Subcutaneous abdominal adipose tissue (tissue), 5 donors: Measurements from ENCODE around the gene FARP1.

Source experiments
- H3K27ac ChIP-seq: one replicate; pipeline ENCODE4 v1.7.0; 2013; ENCODE audit warnings: low read depth, mild to moderate bottlenecking, inconsistent platforms, low read length, moderate library complexity
- H3K27me3 ChIP-seq, 5 donors: one replicate each; pipeline ENCODE4 v1.7.0; 2013; ENCODE audit warnings: low read length in 5 of 5, inconsistent platforms in 1 of 5; ENCODE audit not compliant: control insufficient read depth in 5 of 5, insufficient read depth in 4 of 5
- H3K36me3 ChIP-seq, 5 donors: one replicate each; pipeline ENCODE4 v1.7.0; 2013; ENCODE audit warnings: low read length in 5 of 5; ENCODE audit not compliant: control insufficient read depth in 5 of 5, insufficient read depth in 5 of 5
- H3K4me1 ChIP-seq, 5 donors: one replicate each; pipeline ENCODE4 v1.7.0; 2013; ENCODE audit warnings: low read length in 5 of 5, mild to moderate bottlenecking in 3 of 5, moderate library complexity in 1 of 5; ENCODE audit not compliant: control insufficient read depth in 5 of 5, insufficient read depth in 5 of 5
- H3K4me3 ChIP-seq, 5 donors: one replicate each; pipeline ENCODE4 v1.7.0; 2013; ENCODE audit warnings: low read length in 5 of 5, low read depth in 1 of 5
- H3K9ac ChIP-seq, 5 donors: one replicate each; pipeline ENCODE4 v1.7.0; 2013; ENCODE audit warnings: low read length in 5 of 5, mild to moderate bottlenecking in 4 of 5, moderate library complexity in 3 of 5
- H3K9me3 ChIP-seq, 5 donors: one replicate each; pipeline ENCODE4 v1.7.0; 2013; ENCODE audit warnings: low read length in 5 of 5; ENCODE audit not compliant: control insufficient read depth in 5 of 5
- donor health status: healthy.
- donor health status: healthy.
- donor health status: healthy.
- donor health status: healthy.
- donor health status: healthy.

FARP1 gene

GRCh38 chr13:98443800-98444325, 301.0 kb downstream of the FARP1 start:
- peaks cover 0 to 75% (median 48%) of the 10 kb centered on the region in 5 donors for H3K36me3 ChIP-seq
- H3K27me3 ChIP-seq: peaks cover 0 to 2% (median 0%) of the 10 kb centered on the region in 5 donors
- H3K9ac ChIP-seq: no peak overlapping the region
- H3K27ac ChIP-seq: no peak overlapping the region
- no peaks in the 10 kb centered on the region for H3K9me3 ChIP-seq
- H3K4me3 ChIP-seq: no peak overlapping the region
- H3K4me1 ChIP-seq: peaks cover 2 to 17% (median 16%) of the 10 kb centered on the region in 5 donors

- H3K27ac ChIP-seq: no peak overlapping the region
- H3K9me3 ChIP-seq: no peaks in the 10 kb centered on the region
- H3K27me3 ChIP-seq: peaks cover 0 to 1% (median 0%) of the 10 kb centered on the region in 5 donors
- H3K9ac ChIP-seq: no peak overlapping the region
- no peak overlapping the region for H3K4me3 ChIP-seq
- H3K4me1 ChIP-seq: peaks cover 2 to 23% (median 18%) of the 10 kb centered on the region in 5 donors
- H3K36me3 ChIP-seq: peaks cover 0 to 75% (median 49%) of the 10 kb centered on the region in 5 donors
Measured at GRCh38 chr13:98444381-98444780, 301.5 kb downstream of the FARP1 start.

GRCh38 chr13:98445340-98446233, 302.7 kb downstream of the FARP1 start:
- no peaks in the 10 kb centered on the region for H3K9me3 ChIP-seq
- no peaks in the 10 kb centered on the region for H3K27me3 ChIP-seq
- H3K4me3 ChIP-seq: no peak overlapping the region
- H3K9ac ChIP-seq: no peak overlapping the region
- no peak overlapping the region for H3K27ac ChIP-seq
- peaks cover 0 to 71% (median 47%) of the 10 kb centered on the region in 5 donors for H3K36me3 ChIP-seq
- H3K4me1 ChIP-seq: peaks cover 2 to 24% (median 18%) of the 10 kb centered on the region in 5 donors

GRCh38 chr13:98446234-98446621, 303.3 kb downstream of the FARP1 start:
- Histone ChIP-seq H3K4me3 (no peak overlapping the region), H3K4me1 (peaks cover 2 to 24% (median 18%) of the 10 kb centered on the region in 5 donors), H3K9ac (no peak overlapping the region), H3K36me3 (peaks cover 0 to 70% (median 40%) of the 10 kb centered on the region in 5 donors), H3K9me3 (no peaks in the 10 kb centered on the region), H3K27ac (no peak overlapping the region), H3K27me3 (no peaks in the 10 kb centered on the region)

GRCh38 chr13:98447130-98447529, 304.2 kb downstream of the FARP1 start:
- Histone ChIP-seq H3K27ac (no peak overlapping the region), H3K4me1 (peaks cover under 1 to 24% (median 18%) of the 10 kb centered on the region in 5 donors), H3K9ac (no peak overlapping the region), H3K36me3 (peaks cover 0 to 67% (median 36%) of the 10 kb centered on the region in 5 donors), H3K9me3 (no peaks in the 10 kb centered on the region), H3K4me3 (no peak overlapping the region), H3K27me3 (no peaks in the 10 kb centered on the region)

GRCh38 chr13:98447881-98448641, 305.2 kb downstream of the FARP1 start:
- no peak overlapping the region for H3K9ac ChIP-seq
- peaks cover 0 to 27% (median 18%) of the 10 kb centered on the region in 5 donors for H3K4me1 ChIP-seq
- H3K27ac ChIP-seq: no peak overlapping the region
- H3K27me3 ChIP-seq: no peaks in the 10 kb centered on the region
- no peak overlapping the region for H3K4me3 ChIP-seq
- H3K36me3 ChIP-seq: peaks cover 2 to 66% (median 34%) of the 10 kb centered on the region in 5 donors
- H3K9me3 ChIP-seq: no peaks in the 10 kb centered on the region

- H3K4me1 ChIP-seq: peaks cover 0 to 32% (median 24%) of the 10 kb centered on the region in 5 donors
- H3K9me3 ChIP-seq: no peaks in the 10 kb centered on the region
- peaks cover 2 to 65% (median 34%) of the 10 kb centered on the region in 5 donors for H3K36me3 ChIP-seq
- no peak overlapping the region for H3K27ac ChIP-seq
- H3K4me3 ChIP-seq: no peak overlapping the region
- no peak overlapping the region for H3K9ac ChIP-seq
- no peaks in the 10 kb centered on the region for H3K27me3 ChIP-seq
Measured at GRCh38 chr13:98448642-98448928, 305.7 kb downstream of the FARP1 start.

- Histone ChIP-seq H3K4me1 (peaks cover 5 to 39% (median 31%) of the 10 kb centered on the region in 5 donors), H3K27ac (no peak overlapping the region), H3K4me3 (no peak overlapping the region), H3K36me3 (peaks cover 2 to 58% (median 34%) of the 10 kb centered on the region in 5 donors), H3K9ac (no peak overlapping the region), H3K27me3 (no peaks in the 10 kb centered on the region), H3K9me3 (no peaks in the 10 kb centered on the region)
Measured at GRCh38 chr13:98449273-98449672, 306.4 kb downstream of the FARP1 start.

GRCh38 chr13:98450026-98450425, 307.1 kb downstream of the FARP1 start:
- no peak overlapping the region for H3K27ac ChIP-seq

More at GRCh38 chr13:98450026-98450425, 307.1 kb downstream of the FARP1 start:
- Histone ChIP-seq H3K9me3 (no peaks in the 10 kb centered on the region), H3K9ac (no peak overlapping the region), H3K36me3 (peaks cover 2 to 58% (median 34%) of the 10 kb centered on the region in 5 donors), H3K27me3 (no peaks in the 10 kb centered on the region), H3K4me1 (peaks cover 11 to 46% (median 37%) of the 10 kb centered on the region in 5 donors), H3K4me3 (no peak overlapping the region)
